HG03060 (cell line): ENCODE results near the gene GCM1.

Source experiments
- ATAC-seq: cut with Tn5 transposase; IDR thresholded peaks from one replicate; pipeline ENCODE4 v1.9.1; 2021; ENCODE audit warnings: low read depth, moderate number of reproducible peaks; ENCODE audit not compliant: unreplicated experiment

Gene GCM1

GRCh38 chr6:53154071-53154470, 5.4 kb upstream of the GCM1 start:
- no peak for ATAC-seq

GRCh38 chr6:53152576-53152975, 3.9 kb upstream of the GCM1 start:
- ATAC-seq, result no peak

- ATAC-seq, result no peak
Measured at GRCh38 chr6:53151676-53152075, 3.0 kb upstream of the GCM1 start.

GRCh38 chr6:53144802-53145201, 3.8 kb downstream of the GCM1 start:
- ATAC-seq, result no peak

- ATAC-seq, result no peak
Measured at GRCh38 chr6:53143710-53144109, 4.9 kb downstream of the GCM1 start.

GRCh38 chr6:53142810-53143209, 5.8 kb downstream of the GCM1 start:
- no peak for ATAC-seq

- no peak for ATAC-seq
Measured at GRCh38 chr6:53139841-53140413, 8.7 kb downstream of the GCM1 start.

GRCh38 chr6:53136000-53136609, 12.5 kb downstream of the GCM1 start:
- ATAC-seq, result no peak

GRCh38 chr6:53134601-53135235, 13.9 kb downstream of the GCM1 start:
- ATAC-seq, result no peak

GRCh38 chr6:53133961-53134360, 14.7 kb downstream of the GCM1 start:
- ATAC-seq, result no peak

GRCh38 chr6:53130569-53131290, 17.9 kb downstream of the GCM1 start:
- ATAC-seq, result no peak

- no peak for ATAC-seq
Measured at GRCh38 chr6:53128842-53129241, 19.8 kb downstream of the GCM1 start.

- no peak for ATAC-seq
Measured at GRCh38 chr6:53125276-53125675, 23.4 kb downstream of the GCM1 start.

- ATAC-seq, result no peak
Measured at GRCh38 chr6:53124131-53124800, 24.4 kb downstream of the GCM1 start.

- ATAC-seq, result no peak
Measured at GRCh38 chr6:53119772-53120409, 28.8 kb downstream of the GCM1 start.

GRCh38 chr6:53119349-53119748, 29.3 kb downstream of the GCM1 start:
- ATAC-seq, result no peak

- ATAC-seq, result no peak
Measured at GRCh38 chr6:53115741-53116140, 32.9 kb downstream of the GCM1 start.

- ATAC-seq, result no peak
Measured at GRCh38 chr6:53115113-53115512, 33.5 kb downstream of the GCM1 start.

- ATAC-seq, result no peak
Measured at GRCh38 chr6:53113742-53114141, 34.9 kb downstream of the GCM1 start.

GRCh38 chr6:53112871-53113270, 35.8 kb downstream of the GCM1 start:
- ATAC-seq, result no peak

- ATAC-seq, result no peak
Measured at GRCh38 chr6:53112404-53112803, 36.2 kb downstream of the GCM1 start.
